ENCODE results near the gene OR2T35.
"Not testable (repeated sequence)": the region's sequence is repeated elsewhere in the genome, so short reads cannot be mapped to it uniquely, and the experiment has no call there.

OR2T35 gene, protein sequence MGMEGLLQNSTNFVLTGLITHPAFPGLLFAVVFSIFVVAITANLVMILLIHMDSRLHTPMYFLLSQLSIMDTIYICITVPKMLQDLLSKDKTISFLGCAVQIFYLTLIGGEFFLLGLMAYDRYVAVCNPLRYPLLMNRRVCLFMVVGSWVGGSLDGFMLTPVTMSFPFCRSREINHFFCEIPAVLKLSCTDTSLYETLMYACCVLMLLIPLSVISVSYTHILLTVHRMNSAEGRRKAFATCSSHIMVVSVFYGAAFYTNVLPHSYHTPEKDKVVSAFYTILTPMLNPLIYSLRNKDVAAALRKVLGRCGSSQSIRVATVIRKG

DNA sequence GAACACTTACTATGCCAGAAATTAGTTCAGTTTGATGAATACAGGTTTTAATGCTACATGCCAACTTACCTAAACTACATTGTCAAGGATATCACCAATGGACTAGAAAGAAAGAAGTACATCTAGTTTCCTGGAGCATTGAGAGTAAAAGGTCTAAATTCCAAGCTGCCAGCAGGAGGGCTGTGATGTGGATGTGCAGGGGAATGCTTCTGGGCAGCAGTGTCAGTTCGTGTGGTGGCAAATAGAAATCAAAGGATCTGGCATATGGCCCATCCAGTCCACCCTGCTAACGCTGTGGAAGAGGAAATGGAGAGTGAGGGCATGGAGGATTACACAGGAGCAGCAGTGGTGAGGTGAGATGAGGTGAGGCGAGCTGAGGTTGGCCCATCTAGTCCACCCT lies at the start of gene OR2T35:
Gene OR2T35, minus strand, starts transcription at position 101 of the 400 bp plus-strand sequence. CDS start 6,020 bp downstream, outside the sequence.
- DNase-seq = not testable (repeated sequence)

DNA sequence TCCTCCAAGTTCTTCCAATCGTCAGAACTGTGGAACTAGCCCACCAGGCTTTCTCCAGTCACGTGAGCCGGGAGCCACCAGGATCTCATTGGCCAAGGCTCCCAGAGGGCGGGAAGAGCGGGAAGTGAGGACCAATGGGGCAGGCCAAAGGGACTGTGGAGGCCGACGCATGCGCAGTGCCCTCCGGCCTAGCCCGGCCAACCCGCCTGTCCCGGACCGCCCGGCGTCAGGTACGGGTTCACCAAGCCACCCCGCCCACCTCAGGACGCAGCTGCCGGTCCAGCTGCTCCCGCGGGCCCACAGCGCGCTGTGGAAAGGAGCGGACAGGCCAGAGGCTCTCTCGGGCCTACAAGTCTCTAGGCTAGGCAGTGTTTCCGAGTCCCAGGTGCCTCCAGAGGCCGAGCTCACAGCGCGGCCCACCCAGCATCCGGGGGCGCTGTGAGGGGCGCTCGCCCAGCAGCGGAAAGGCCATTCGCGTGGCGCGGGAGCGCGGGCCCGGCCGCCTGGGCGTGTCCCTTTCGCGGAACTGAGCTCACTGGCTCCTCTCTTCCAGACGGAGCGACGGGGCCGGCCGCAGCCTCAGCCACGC lies 46.6 kb upstream of the OR2T35 start:
- no peak for DNase-seq

DNA sequence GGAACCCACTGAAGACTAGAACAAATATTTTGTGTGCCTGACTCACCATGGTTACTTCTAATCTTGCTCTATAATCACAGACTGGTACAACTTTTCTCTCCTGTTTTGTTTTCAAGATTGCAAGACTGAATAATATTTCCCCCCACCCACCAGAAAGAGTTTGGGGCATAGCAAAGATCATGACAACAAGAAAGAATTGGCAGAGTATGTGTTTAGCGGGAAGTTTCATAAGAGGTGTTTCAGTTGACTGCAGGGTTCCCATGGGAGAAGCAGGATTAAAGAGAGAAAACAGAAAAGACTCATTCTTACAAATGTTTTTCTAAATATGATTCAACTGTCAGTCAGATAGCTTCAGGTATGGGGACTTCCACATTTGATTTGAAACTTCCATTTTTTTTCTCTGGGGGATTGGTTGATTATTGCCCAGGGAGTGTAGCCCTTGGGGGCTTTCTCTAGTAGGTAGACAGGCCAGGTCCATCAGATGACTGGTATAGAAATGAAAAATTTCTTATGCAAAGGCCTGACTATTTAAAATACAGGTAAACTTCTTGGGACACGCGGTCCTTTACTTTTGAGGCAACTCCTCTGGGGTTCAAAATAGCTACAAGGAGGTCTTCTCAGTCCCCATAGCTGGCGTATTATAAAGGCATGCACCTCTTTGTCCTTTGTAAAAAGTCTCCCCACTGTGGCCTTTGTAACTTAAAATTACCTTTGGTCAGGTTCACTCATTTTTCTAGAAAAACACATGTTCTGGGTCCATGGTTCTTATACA lies 43.6 kb upstream of the OR2T35 start:
- no peak for DNase-seq

DNA sequence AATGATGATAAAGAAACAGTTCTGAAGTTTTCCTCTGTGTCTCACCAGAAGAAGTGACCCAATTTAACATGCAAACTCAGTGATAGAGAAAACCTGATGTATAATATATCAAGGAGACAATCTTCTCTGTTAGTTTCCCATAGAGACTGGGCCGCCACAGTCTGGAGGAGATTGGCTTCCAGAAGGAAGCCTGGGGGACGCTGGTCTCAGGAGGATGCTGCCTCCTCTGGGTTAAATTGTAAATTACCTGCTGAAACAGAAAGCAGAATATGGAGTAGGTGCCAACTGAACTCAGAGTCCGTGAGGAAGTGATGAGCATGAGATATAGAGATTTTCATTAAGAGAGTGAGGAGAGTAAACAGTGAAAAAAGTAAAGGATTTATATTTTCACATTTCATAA lies 41.7 kb upstream of the OR2T35 start:
- DNase-seq = no peak

DNA sequence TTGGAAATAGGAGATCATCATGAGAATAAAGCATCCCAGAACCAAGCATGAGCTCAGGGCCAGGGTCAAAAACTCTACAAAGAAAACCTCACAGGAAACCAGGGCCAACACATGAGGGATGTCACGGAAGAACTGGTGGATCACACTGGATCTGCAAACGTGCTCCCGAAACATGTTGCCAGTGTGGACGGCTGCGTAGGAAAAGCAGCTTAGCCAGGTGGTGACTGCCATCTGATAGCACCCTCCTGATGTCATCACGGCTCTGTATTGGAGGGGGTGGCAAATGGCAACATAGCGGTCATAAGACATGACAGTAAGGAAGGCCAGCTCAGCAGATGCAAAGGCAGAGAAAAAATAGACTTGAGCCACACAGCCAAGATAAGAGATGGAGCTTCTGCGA lies 36.6 kb upstream of the OR2T35 start:
- no peak for DNase-seq

DNA sequence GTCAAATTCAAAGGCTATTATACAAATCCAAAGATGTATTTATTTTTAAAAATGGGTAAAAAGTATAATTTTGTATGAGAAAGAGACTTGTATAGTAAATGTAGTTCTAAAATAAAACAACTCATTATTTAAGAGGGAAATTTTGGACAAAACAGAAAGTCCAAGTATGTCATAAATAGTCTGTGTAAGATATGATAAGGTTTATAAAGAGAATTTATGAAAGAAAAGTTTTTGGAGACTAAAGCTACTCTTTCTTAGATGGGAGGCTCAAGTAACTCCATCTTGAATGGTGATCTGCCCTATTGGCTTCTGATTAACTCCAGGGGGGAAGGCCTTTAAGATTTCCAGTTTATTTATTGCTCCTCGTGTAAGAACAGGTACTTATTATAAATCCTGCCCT lies 24.9 kb upstream of the OR2T35 start:
- DNase-seq = no peak

DNA sequence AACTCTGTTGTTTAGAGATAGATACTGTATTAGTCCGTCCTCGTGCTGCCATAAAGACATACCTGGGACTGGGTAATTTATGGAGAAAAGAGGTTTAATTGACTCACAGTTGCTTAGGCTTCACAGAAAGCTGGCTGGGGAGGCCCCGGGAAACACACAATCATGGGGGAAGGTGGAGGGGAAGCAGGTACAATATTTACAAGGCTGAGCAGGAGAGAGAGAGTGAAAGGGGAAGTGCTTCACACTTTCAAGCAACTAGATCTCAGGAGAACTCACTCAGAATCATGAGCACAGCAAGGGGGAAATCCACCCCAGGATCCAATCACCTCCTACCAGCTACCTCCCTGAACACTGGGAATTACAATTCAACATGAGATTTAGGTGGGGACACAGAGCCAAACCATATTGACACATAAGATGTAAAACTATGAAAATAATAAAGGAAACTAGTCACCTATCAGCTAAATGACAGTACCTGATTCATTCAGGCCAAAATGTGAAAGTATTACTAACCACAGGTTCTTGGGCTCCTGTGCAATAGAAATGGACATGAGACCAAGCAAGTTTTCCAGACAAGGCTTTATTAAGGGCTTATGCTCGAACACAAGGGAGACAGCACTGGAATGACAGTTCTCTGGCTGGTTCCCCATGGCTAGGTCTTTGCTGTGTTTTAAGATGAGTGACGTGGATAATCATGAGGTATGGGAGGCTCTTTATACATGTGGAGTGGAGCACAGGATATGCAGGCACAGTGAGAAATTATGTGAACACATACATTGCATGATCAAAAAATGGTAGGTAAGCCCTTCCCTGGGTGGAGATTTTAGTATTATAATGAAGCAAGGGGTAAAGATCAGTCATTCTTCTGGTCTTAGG lies 18.6 kb upstream of the OR2T35 start:
- not testable (repeated sequence) for DNase-seq

DNA sequence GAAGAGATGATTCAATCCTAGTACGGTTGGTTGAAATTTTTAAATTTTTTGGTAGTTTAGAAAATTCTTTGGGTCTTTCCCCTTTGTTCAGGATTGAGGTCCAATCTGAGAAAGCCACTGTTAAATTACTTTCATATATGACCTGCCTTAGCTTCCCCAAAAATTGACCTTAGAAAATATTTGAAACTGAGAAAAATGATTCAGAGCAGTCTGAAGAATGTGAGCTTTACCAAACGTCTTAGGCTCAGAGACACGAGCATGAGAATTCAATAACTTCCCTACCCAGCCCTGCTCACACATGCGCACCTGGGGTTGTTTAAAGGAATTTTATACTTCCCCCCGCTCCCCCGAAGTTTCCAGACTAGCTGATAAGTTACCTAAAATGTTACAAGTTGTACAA lies 11.7 kb upstream of the OR2T35 start:
- DNase-seq = not testable (repeated sequence)

DNA sequence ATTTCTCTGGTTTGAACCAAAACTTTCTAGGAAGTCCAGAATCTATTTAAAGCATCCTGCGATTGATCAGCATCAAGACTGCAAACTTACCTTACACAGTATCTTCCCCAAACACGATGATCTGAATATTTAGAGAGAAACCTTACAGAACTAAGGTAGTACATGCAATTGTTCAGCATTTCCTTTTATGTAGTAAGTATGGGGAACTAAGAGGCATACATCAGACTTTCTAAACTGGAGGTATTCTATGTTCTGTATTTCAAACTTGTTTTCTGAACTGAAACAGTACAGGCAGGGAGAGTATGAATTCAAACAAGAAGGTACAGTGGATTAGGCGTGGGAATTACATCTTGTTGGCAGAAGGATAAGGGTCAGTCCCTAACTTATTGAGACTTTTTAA lies 10.3 kb upstream of the OR2T35 start, which contains the start of gene OR2T27:
Gene OR2T27, minus strand, starts transcription at position 175 of the 400 bp plus-strand sequence. CDS start 4,644 bp downstream, outside the sequence.
- DNase-seq = not testable (repeated sequence)

DNA sequence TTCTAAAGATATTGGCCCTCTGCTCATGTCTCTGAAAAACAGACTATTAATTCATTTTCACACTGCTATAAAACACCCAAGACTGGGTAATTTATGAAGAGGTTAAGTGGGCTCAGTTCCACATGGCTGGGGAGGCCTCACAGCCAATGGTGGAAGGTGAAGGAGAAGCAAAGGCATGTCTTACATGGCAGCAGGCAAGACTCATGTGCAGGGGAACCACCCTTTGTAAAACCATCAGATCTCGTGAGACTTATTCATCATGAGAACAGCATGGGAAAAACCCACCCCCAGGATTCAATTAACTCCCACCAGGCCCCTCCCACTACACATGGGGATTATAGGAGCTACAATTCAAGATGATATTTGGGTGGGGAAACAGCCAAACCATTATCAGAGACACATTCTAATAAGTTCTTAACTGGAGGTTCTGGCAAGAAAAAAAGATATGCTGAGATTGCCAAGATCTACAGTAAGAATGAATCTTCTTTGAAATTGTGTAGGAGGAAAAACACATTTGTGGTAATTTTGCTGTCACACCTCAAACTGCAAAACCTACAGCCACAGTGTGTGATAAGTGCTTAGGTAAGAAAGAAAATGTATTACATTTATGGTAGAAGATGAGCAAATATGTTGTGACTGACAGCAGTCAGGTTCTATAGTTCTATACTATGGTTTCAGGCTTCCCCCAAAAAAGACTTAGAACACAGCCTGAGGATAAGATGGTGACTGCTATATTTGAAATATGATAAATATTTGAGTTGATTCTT lies 3.9 kb upstream of the OR2T35 start:
- not testable (repeated sequence) for DNase-seq

DNA sequence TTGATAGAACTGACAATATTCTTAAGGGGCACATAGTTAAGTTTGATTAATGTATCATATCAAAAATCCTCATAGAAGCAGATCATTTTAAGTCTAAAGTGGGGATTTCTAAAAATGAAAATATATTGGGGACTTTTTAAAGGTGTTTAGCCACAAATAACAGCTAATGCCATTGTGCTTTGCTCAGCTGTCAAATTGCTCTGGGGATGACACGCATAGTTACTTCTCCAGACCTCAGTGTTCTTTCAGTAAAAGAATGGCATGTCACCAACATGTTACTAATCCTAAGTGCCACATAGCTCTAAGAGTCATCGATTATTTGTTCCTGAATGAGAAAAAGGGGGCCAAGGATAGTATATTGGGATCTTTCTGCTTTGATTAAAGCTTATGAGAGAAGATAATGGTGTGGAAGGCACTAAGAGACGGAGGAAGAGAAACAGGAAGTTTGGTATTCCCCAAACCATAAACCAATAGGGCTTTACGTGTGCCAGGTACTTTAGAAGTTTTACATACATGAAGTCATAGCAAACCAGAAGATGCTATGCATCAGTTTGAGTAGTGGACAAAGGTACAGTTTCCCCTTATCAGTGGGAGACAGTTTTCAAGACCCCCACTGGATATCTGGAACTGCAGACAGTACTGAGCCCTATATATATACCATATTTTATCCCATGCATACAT lies 2.0 kb downstream of the OR2T35 start:
- DNase-seq = not testable (repeated sequence)

DNA sequence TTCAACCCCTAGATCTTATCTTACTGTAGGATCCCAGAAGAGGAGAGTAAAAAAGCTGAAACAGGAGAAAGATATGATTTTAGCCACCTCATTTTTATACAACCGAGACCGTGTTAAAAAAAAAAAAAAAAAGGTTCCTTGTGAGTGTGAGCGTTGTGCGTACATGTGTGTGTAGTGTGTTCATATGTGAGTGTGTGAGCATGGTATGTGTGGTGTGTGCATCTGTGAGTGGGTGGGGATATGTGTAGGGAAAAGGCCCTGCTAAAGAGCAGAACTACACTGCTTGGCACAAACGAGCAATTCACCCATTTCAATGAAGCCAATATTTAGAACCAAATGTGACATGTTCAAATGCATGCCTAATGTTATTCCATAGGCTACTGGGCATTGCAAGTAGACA lies 3.5 kb downstream of the OR2T35 start:
- DNase-seq = not testable (repeated sequence)

DNA sequence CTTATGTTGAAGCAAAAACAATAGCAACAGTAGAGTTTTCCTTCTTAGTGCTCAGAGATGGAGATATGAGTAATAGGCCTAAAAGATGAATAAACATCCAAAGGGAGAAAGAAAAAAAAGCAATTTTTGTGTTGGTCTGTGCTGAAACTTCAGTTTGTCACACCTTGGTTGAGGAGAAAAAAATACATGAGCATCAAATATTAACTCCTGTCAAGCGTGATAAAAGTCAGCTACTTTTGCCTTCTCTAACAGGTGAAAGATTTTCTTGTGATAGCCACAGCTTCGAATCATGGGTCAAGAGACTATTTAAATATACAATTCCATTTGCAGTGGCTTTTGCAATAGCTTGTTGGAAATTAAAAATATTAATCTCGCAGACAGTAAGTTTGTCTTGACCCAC lies 4.2 kb downstream of the OR2T35 start:
- DNase-seq = not testable (repeated sequence)

DNA sequence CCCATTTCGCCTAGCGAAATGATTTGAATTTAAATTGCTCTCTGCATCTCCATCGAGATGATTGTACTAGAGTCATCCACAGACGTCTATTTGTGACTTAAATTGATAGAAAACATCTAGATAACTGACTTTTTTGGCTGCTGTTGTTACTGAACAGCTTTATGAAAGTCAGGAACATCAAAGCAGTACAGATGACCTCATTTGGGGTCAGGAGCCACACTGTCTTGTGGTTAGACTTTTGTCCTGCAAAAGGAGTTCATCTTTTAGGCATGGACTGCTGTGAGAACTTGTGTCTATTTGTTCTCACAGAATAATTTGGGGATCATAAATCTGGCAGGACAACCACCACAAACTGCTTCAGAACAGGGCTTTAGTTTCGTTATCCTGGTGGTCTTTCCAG lies 5.4 kb downstream of the OR2T35 start:
- DNase-seq = not testable (repeated sequence)

DNA sequence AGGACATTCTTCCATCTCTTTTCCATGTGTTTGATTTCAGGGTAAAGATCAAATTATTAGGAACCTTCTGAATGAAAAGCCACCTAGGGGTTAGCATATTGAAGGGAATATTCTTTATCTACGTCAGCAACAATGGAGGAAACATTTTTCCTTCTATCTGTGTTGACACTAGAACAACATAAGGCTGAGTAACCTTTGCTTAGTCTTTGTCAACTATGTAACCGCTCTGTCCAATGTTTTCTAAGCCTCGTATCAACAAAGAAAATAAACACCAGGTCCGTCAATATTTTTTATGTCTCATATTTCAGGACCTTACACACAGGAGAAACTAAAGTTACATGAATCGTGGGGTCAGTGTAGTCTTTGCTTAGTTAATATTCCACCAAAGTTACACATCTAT lies 8.5 kb downstream of the OR2T35 start:
- DNase-seq = not testable (repeated sequence)

DNA sequence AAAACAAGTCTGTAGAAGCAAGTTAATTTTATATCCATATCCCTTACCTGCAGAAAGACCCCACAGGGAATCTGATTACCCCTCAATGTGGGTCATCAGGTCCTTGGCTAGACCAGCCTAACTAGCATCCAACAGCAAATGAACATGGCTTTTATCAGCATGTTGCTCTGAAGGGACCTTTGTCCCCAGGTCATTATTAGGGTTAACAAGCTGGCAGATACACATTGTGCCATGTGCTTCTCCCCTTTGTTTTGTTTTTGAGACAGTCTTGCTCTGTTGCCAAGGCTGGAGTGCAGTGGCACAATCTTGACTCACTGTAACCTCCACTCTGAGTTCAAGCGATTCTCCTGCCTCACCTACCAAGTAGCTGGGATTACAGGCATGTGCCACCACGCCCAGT lies 10.1 kb downstream of the OR2T35 start, which contains the start of gene OR2T11:
Gene OR2T11, minus strand, starts transcription at position 101 of the 400 bp plus-strand sequence. CDS start 7,963 bp downstream, outside the sequence.
- not testable (repeated sequence) for DNase-seq

DNA sequence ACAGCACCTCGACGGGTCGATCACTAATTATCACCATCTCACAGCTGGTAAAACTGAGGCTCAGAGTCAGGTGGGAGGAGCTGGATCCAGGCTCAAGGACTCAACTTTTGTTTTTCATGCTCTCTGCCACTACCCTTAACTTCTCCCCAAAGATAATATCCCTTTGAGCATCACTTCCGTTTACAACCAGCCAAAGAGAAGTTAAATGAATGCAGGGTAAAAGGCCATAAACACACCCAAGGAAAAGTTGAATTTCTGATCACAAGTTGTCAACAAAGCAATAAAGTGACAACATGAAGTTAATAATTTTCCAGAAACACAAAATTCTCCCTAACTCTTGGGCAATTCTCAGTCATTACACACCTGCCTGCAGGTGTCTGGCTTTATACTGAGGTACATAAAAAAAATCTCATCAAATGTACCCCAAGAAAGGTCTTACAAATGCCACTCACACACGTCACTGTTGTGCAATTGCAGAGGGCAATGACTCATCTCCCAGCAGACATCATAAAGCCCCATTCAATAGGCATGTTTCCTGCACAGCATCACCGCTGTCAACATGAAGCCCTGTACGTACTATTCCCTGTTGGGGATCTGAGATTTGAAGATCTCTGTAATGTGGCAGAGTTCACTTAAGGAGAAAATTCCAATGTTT lies 13.6 kb downstream of the OR2T35 start:
- no peak for DNase-seq

DNA sequence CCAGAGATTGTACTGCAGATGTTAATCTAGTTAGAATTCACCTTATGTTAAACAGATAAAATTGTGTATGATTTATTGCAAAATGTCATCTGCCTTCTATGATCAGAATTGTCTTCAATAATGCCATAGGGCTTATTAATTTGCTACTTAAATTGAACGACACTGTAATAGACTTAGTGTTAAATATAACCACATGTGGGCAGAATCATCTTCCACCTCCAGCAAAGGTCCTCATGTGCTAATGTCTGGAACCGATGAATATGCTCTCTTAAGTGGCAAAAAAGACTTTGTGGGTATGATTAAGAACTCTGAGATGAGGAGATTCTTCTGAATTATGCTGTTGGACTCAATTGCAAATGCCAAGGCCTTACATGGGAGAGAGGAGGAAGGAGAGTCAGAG lies 14.5 kb downstream of the OR2T35 start:
- no peak for DNase-seq

DNA sequence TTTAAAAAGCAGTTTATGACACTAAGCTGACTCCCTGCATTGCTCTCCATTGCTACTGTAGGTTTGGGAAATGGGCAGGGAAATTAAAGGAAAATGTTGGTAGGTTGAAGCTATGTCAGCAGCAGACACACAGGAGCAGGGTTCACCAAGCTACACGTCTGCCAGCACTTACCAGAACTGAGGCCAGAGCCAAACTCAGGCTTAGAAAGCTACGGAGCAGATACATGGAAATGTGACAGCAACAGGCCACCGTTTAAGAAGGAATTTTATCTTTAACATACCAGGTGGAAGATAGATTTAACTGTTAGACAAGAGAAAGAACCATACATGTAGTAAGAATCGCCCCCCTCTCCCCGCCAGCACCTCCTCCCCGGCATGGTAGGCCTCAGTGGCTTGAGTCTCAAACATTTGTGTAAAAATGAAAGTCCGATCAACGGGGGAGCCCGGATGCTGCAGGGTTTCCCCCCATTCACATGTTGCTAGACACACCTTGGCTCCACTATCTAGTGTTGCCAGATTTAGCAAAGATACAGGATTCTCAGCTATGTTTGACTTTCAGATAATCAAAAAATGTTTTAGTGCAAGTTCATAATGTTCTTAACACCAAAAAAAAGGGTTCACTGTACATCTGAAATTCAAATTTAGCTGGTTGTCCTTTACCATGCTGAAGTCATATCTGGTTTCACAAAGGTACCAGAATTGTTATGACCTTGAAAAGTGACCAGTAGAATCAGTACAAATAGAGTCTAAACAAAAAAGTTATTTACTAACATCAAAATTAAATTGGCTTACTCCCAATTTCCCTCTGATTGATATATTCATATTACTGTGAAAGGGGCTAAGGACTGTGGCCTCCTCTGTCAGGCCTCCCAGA lies 16.9 kb downstream of the OR2T35 start:
- DNase-seq = no peak

Measured in stimulated activated CD4-positive, alpha-beta T cell treated with anti-CD3 and anti-CD28 coated beads, Interleukin-4, amount 100 ng/mL, for 1 hour (primary cell).